ENCODE measurements around the gene CLIP4.

Gene CLIP4

GRCh38 chr2:29223851-29224692, 108.9 kb downstream of the CLIP4 start:
- no peak for DNase-seq

GRCh38 chr2:29224693-29225551, 109.7 kb downstream of the CLIP4 start:
- DNase-seq, result no peak

GRCh38 chr2:29225814-29226213, 110.6 kb downstream of the CLIP4 start:
- no peak for DNase-seq

GRCh38 chr2:29226375-29226774, 111.2 kb downstream of the CLIP4 start:
- DNase-seq, result no peak

DNA sequence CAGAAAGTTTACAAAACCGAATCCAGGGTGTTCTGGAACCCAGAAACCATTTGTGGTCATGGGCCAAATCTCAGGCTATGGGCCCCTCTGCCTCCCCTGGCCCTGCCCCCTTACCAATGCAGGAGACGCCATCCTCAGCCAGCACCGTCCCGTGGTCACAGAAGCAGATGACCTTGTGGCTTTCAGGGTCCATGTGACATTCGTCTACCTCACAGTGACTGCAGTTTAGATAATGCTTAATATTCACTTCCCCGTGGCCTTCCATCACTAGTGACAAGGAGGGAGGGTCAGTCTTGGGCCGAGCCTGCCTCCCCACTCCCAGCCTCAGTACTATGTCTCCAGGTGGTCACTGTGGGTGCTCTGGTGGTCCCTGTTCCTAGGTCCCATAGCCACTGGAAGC, 111.6 kb downstream of the CLIP4 start:
- no peak for DNase-seq

DNA sequence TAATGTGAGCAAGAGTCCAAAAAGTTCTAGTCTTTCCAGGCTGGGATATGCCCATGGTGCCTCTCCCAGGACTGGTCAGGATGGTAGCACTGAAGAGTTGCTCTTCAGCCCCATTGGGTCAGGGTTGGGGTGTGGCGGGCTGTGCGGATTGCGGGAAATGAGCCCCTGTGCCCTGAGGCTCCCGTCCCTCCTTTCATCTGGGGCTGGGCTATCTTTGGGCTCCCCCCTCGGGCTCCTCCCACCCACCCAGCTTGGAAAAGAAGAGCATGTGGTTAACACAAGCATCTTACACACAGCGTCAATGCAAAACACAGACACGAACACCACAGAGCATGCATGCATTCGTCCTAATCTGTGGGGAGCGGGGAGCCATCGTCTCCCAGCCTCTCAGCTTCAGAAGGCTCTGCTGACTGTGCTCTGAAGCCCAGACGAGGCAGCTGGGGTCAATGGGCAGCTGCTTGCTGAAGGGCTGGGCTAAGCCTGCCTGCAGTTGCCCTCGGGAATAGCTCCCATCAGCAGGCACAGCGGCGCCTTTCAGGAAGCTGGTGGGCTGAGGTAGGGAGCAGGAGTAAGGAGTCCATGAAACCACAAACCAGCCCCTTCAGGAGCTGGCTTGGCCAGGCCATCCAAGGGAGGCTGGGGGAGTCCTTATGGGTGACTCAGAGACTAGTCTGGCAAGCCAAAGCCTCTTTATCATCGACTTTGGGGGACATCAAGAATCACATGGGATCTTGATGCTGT, 112.9 kb downstream of the CLIP4 start:
- DNase-seq, result no peak

DNA sequence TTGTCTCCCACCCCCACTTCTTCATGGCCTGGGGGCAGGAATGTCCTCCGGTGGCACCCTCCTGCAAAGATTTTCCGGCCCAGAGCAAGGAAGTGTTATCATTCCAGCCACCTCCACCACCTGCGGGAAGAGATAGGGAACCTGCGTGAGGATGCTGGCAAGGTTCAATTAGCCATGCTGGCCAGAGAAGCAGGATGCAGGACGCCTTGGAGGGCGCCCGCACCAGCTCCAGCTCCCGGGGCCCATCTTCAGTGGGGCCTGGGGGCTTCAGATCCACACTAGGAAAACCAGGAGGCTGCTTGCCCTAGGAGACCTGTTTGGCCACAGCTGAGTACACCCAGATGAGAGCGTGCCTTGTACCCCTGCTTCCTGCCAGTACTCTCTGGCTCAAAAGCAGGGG, 113.7 kb downstream of the CLIP4 start:
- DNase-seq, result no peak

DNA sequence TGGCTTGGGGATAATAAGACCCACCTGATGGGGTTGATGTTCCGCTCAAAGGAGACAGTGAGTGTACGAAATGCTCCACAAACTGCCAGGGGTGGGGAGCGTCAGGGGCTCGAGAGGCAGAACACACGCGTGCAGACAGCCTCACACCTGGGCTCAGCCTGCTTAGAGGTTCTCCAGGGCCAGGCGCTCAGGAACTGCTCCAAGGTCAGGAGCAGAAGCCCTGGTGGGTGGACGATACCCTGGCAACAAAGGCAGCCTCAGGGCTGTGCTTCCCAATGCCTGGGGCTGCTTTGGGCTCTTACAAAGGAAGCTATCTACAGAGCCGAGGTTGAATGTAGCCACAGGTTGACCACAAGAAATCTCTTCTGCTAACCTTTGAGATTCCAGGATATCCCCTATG, 114.4 kb downstream of the CLIP4 start:
- DNase-seq, result no peak

DNA sequence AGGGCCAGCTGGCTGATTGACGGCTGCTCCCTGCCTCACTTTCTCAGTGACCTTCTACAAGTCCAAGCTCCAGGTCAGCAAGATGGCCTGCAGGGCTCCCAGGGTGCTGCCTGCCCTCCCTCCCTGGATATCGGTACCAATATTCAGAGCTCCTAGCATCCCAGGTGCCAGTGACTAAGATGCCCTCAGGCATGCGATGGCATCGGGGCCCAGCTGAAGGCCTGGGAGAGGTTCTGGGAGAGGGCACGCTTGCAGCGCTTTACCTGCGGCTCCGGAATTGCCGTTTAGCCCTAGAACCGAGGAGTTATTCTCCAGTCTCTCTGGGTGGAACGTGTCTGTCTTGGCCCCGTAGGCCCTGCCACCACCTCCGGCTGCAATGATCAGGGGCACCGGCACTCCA, 116.8 kb downstream of the CLIP4 start:
- no peak for DNase-seq

- DNase-seq, result no peak
Measured at GRCh38 chr2:29233428-29233827, 118.2 kb downstream of the CLIP4 start.

GRCh38 chr2:29235411-29235810, 120.2 kb downstream of the CLIP4 start:
- no peak for DNase-seq

GRCh38 chr2:29236074-29236473, 120.9 kb downstream of the CLIP4 start:
- DNase-seq, result no peak

- DNase-seq, result no peak
Measured at GRCh38 chr2:29238497-29238896, 123.3 kb downstream of the CLIP4 start.

Measured in activated CD4-positive, alpha-beta T cell treated with anti-CD3 and anti-CD28 coated beads, Interleukin-2, amount 50 U/mL, for 1 hour (primary cell).